Peyer's patch (tissue), 4 donors: ENCODE results near the gene EDA.

Experiments
- CTCF ChIP-seq, 6 experiments: fragments of 450-650 bp in 4 of 6; fragments of 200-600 bp in 2 of 6; sonication (generic) in 1 of 6; IDR thresholded peaks; one replicate each; pipeline ENCODE4 v1.5.1; 2017 to 2019; ENCODE audit warnings: antibody characterized with exemption in 6 of 6, mild to moderate bottlenecking in 3 of 6, moderate library complexity in 1 of 6
- POLR2A ChIP-seq, 2 donors: fragments of 450-650 bp; IDR thresholded peaks; one replicate each; pipeline ENCODE4 v1.5.1; 2017; ENCODE audit warnings: antibody characterized with exemption in 2 of 2, mild to moderate bottlenecking in 2 of 2, moderate library complexity in 2 of 2

GRCh38 chrX:70084592-70085240, 468.8 kb downstream of the EDA start:
- TF ChIP-seq CTCF (IDR thresholded peaks at IDR 0.05) (no peak), POLR2A (IDR thresholded peaks at IDR 0.05) (no peak)
